ENCODE data around the gene TPM1.
A peak's percentile ranks its signal among the peaks of the same experiment; 100 is the strongest.

TPM1 gene

GRCh38 chr15:63072809-63073277 lies 30.3 kb downstream of the TPM1 start:
- Histone ChIP-seq H2AFZ (no peak overlapping the region), H3K27ac (no peak overlapping the region), H3K27me3 (ENCODE audit: control insufficient read depth, insufficient read depth, low read length) (no peaks in the 10 kb centered on the region), H3K4me1 (no peaks in the 10 kb centered on the region), H3K79me2 (no peaks in the 10 kb centered on the region), H3K9me3 (ENCODE audit: control insufficient read depth, low read length) (no peaks in the 10 kb centered on the region), H3K36me3 (ENCODE audit: control insufficient read depth, insufficient read depth, low read length) (no peaks in the 10 kb centered on the region), H3K4me2 (ENCODE audit: low read length) (no peak overlapping the region), H3K9ac (no peak overlapping the region), H3K4me3 (ENCODE audit: low read depth, low read length) (no peak overlapping the region)
- TF ChIP-seq CTCF (IDR thresholded peaks at IDR 0.05): no peak

GRCh38 chr15:63073497-63074172 lies 31.1 kb downstream of the TPM1 start:
- no peaks in the 10 kb centered on the region for H3K9me3 ChIP-seq (ENCODE audit: control insufficient read depth, low read length)
- no peak for TF ChIP-seq CTCF (IDR thresholded peaks at IDR 0.05)
- H3K36me3 ChIP-seq (ENCODE audit: control insufficient read depth, insufficient read depth, low read length): no peaks in the 10 kb centered on the region
- no peak overlapping the region for H3K9ac ChIP-seq
- H3K27ac ChIP-seq: no peak overlapping the region
- no peak overlapping the region for H3K4me3 ChIP-seq (ENCODE audit: low read depth, low read length)
- H3K27me3 ChIP-seq (ENCODE audit: control insufficient read depth, insufficient read depth, low read length): no peaks in the 10 kb centered on the region
- no peak overlapping the region for H3K4me2 ChIP-seq (ENCODE audit: low read length)
- H2AFZ ChIP-seq: no peak overlapping the region
- H3K79me2 ChIP-seq: no peaks in the 10 kb centered on the region
- H3K4me1 ChIP-seq: no peaks in the 10 kb centered on the region

GRCh38 chr15:63075015-63075983 lies 32.8 kb downstream of the TPM1 start:
- H2AFZ ChIP-seq: no peak overlapping the region
- no peak overlapping the region for H3K27ac ChIP-seq
- no peaks in the 10 kb centered on the region for H3K27me3 ChIP-seq (ENCODE audit: control insufficient read depth, insufficient read depth, low read length)
- H3K9ac ChIP-seq: no peak overlapping the region
- TF ChIP-seq CTCF (IDR thresholded peaks at IDR 0.05): no peak
- H3K36me3 ChIP-seq (ENCODE audit: control insufficient read depth, insufficient read depth, low read length): no peaks in the 10 kb centered on the region
- H3K79me2 ChIP-seq: no peaks in the 10 kb centered on the region
- H3K4me1 ChIP-seq: no peaks in the 10 kb centered on the region
- H3K4me3 ChIP-seq (ENCODE audit: low read depth, low read length): no peak overlapping the region
- no peak overlapping the region for H3K4me2 ChIP-seq (ENCODE audit: low read length)
- no peaks in the 10 kb centered on the region for H3K9me3 ChIP-seq (ENCODE audit: control insufficient read depth, low read length)

GRCh38 chr15:63075984-63076713 lies 33.6 kb downstream of the TPM1 start:
- Histone ChIP-seq H3K9ac (no peak overlapping the region), H3K9me3 (ENCODE audit: control insufficient read depth, low read length) (no peaks in the 10 kb centered on the region), H2AFZ (peak overlapping the region; percentile 42), H3K36me3 (ENCODE audit: control insufficient read depth, insufficient read depth, low read length) (no peaks in the 10 kb centered on the region), H3K4me2 (ENCODE audit: low read length) (no peak overlapping the region), H3K27me3 (ENCODE audit: control insufficient read depth, insufficient read depth, low read length) (no peaks in the 10 kb centered on the region), H3K79me2 (no peaks in the 10 kb centered on the region), H3K4me3 (ENCODE audit: low read depth, low read length) (no peak overlapping the region), H3K4me1 (no peaks in the 10 kb centered on the region), H3K27ac (no peak overlapping the region)
- no peak for TF ChIP-seq CTCF (IDR thresholded peaks at IDR 0.05)
